H9 (cell line): ENCODE data around the gene GLYAT. TPM values are rescaled to one million over a fixed set of nuclear protein-coding genes. Genes with fewer than 3 reads are reported as not detected.

ENCODE experiments used
- DNase-seq: peaks from one replicate; pipeline ENCODE4 v3.0.0-alpha.2; 2017
- H2AFZ ChIP-seq: one replicate; pipeline ENCODE4 v1.6.1; 2013; ENCODE audit warnings: mild to moderate bottlenecking, low read length, control low read depth, moderate library complexity
- H2AK5ac ChIP-seq: 2 replicates; pipeline ENCODE4 v1.6.1; 2013; ENCODE audit warnings: low read length, control low read depth, mixed read lengths; ENCODE audit not compliant: insufficient read length
- H2BK120ac ChIP-seq: one replicate; pipeline ENCODE4 v1.6.1; 2013; ENCODE audit warnings: low read depth, mild to moderate bottlenecking, low read length, control low read depth, inconsistent platforms; ENCODE audit not compliant: poor library complexity, severe bottlenecking
- H2BK12ac ChIP-seq: 2 replicates; pipeline ENCODE4 v1.6.1; 2013; ENCODE audit warnings: low read length, control low read depth, mixed read lengths, low read depth; ENCODE audit not compliant: insufficient read length
- H2BK15ac ChIP-seq: 2 replicates; pipeline ENCODE4 v1.6.1; 2013; ENCODE audit warnings: low read depth, low read length, control low read depth
- H2BK20ac ChIP-seq: one replicate; pipeline ENCODE4 v1.6.1; 2013; ENCODE audit warnings: low read depth, mild to moderate bottlenecking, low read length, control low read depth, inconsistent platforms; ENCODE audit not compliant: poor library complexity, severe bottlenecking
- H2BK5ac ChIP-seq: 2 replicates; pipeline ENCODE4 v1.6.1; 2013; ENCODE audit warnings: low read length, control low read depth, mixed read lengths; ENCODE audit not compliant: insufficient read length
- H3K14ac ChIP-seq: 2 replicates; pipeline ENCODE4 v1.6.1; 2013; ENCODE audit warnings: low read length, control low read depth; ENCODE audit not compliant: insufficient read depth
- H3K18ac ChIP-seq: 2 replicates; pipeline ENCODE4 v1.6.1; 2013; ENCODE audit warnings: low read depth, mild to moderate bottlenecking, mixed read lengths, low read length, control low read depth; ENCODE audit not compliant: insufficient read length
- H3K23ac ChIP-seq: 2 replicates; pipeline ENCODE4 v1.6.1; 2013; ENCODE audit warnings: low read length, control low read depth, mixed read lengths, low read depth; ENCODE audit not compliant: insufficient read length
- H3K23me2 ChIP-seq: 2 replicates; pipeline ENCODE4 v1.6.1; 2013; ENCODE audit warnings: low read depth, mild to moderate bottlenecking, mixed read lengths, low read length, control low read depth; ENCODE audit not compliant: insufficient read length, poor library complexity, severe bottlenecking
- H3K27ac ChIP-seq: 2 replicates; pipeline ENCODE4 v1.5.1; 2013; ENCODE audit warnings: low read length, control low read depth, mixed read lengths, low read depth; ENCODE audit not compliant: insufficient read length
- H3K27me3 ChIP-seq: 2 replicates; pipeline ENCODE4 v1.6.1; 2013; ENCODE audit warnings: low read length, control low read depth, inconsistent platforms; ENCODE audit not compliant: insufficient read depth
- H3K4ac ChIP-seq: 2 replicates; pipeline ENCODE4 v1.6.1; 2013; ENCODE audit warnings: low read depth, mild to moderate bottlenecking, control low read depth, inconsistent platforms, low read length, moderate library complexity
- H3K4me1 ChIP-seq: 2 replicates; pipeline ENCODE4 v1.6.1; 2013; ENCODE audit warnings: low read length, control low read depth, inconsistent platforms; ENCODE audit not compliant: insufficient read depth
- H3K4me2 ChIP-seq: 2 replicates; pipeline ENCODE4 v1.6.1; 2013; ENCODE audit warnings: low read length, control low read depth, mixed read lengths; ENCODE audit not compliant: insufficient read length, insufficient read depth
- H3K56ac ChIP-seq: 2 replicates; pipeline ENCODE4 v1.6.1; 2013; ENCODE audit warnings: low read depth, mild to moderate bottlenecking, mixed read lengths, low read length, control low read depth; ENCODE audit not compliant: insufficient read length
- H3K79me1 ChIP-seq: 2 replicates; pipeline ENCODE4 v1.6.1; 2013; ENCODE audit warnings: low read depth, mild to moderate bottlenecking, moderate library complexity, low read length, control low read depth, inconsistent platforms; ENCODE audit not compliant: insufficient read depth, poor library complexity, severe bottlenecking
- H3K79me2 ChIP-seq: 2 replicates; pipeline ENCODE4 v1.6.1; 2013; ENCODE audit warnings: low read length, control low read depth, inconsistent platforms; ENCODE audit not compliant: insufficient read depth
- H3K9ac ChIP-seq: 2 replicates; pipeline ENCODE4 v1.6.1; 2013; ENCODE audit warnings: low read length, control low read depth, mixed read lengths; ENCODE audit not compliant: insufficient read length; ENCODE audit errors: extremely low read depth
- H3K9me3 ChIP-seq: one replicate; pipeline ENCODE4 v1.6.1; 2013; ENCODE audit warnings: low read depth, low read length, inconsistent platforms; ENCODE audit not compliant: control insufficient read depth
- H3T11ph ChIP-seq: one replicate; pipeline ENCODE4 v1.6.1; 2013; ENCODE audit warnings: mild to moderate bottlenecking, low read length, control low read depth, inconsistent platforms
- H4K20me1 ChIP-seq: one replicate; pipeline ENCODE4 v1.6.1; 2013; ENCODE audit not compliant: control insufficient read depth, insufficient read length, insufficient read depth
- H4K5ac ChIP-seq: 2 replicates; pipeline ENCODE4 v1.6.1; 2013; ENCODE audit warnings: low read depth, mild to moderate bottlenecking, mixed read lengths, low read length, control low read depth; ENCODE audit not compliant: insufficient read length
- H4K8ac ChIP-seq: replicated peaks from 2 replicates; pipeline ENCODE4 v1.6.1; 2013; ENCODE audit warnings: low read length, control low read depth, mixed read lengths, low read depth; ENCODE audit not compliant: insufficient read length
- H4K91ac ChIP-seq: 2 replicates; pipeline ENCODE4 v1.6.1; 2013; ENCODE audit warnings: low read depth, mild to moderate bottlenecking, moderate library complexity, mixed read lengths, low read length, control low read depth; ENCODE audit not compliant: insufficient read length
- H3K27ac Mint-ChIP-seq, 3 experiments: 2 replicates in 2 of 3; 3 replicates in 1 of 3; pipeline ENCODE4 v1.8.0; 2020 to 2021; ENCODE audit warnings: mixed read lengths in 3 of 3, mild to moderate bottlenecking in 1 of 3, moderate library complexity in 1 of 3
- H3K27me3 Mint-ChIP-seq: 2 replicates; pipeline ENCODE4 v1.8.0; 2021; ENCODE audit warnings: low read depth, mild to moderate bottlenecking, moderate library complexity, mixed read lengths
- H3K36me3 Mint-ChIP-seq, 3 experiments: 2 replicates in 2 of 3; 3 replicates in 1 of 3; pipeline ENCODE4 v1.8.0; 2020 to 2021; ENCODE audit warnings: low read depth in 3 of 3, mixed read lengths in 3 of 3; ENCODE audit not compliant: insufficient read depth in 1 of 3
- H3K4me1 Mint-ChIP-seq, 2 experiments: 2 replicates each; pipeline ENCODE4 v1.8.0; 2020; ENCODE audit warnings: mixed read lengths in 2 of 2
- H3K4me3 Mint-ChIP-seq, 2 experiments: 2 replicates in 1 of 2; 3 replicates in 1 of 2; pipeline ENCODE4 v1.8.0; 2020 to 2021; ENCODE audit warnings: mild to moderate bottlenecking in 2 of 2, mixed read lengths in 2 of 2, moderate library complexity in 1 of 2
- H3K9me3 Mint-ChIP-seq, 2 experiments: 2 replicates in 1 of 2; 3 replicates in 1 of 2; pipeline ENCODE4 v1.8.0; 2020; ENCODE audit warnings: mild to moderate bottlenecking in 2 of 2, mixed read lengths in 2 of 2, moderate library complexity in 1 of 2
- CTCF ChIP-seq: fragments of 200-600 bp; sonication (generic); conservative IDR thresholded peaks from 3 replicates; pipeline ENCODE4 v1.8.0; 2021; ENCODE audit warnings: antibody characterized with exemption, mild to moderate bottlenecking
- WGBS: extraction: QIAGEN DNeasy Blood & Tissue Kit; methylation state at CpG from one replicate; pipeline ENCODE4 v1.1.7; 2013; ENCODE audit warnings: missing lambda C conversion rate, low lambda C conversion rate, mixed read lengths; ENCODE audit not compliant: insufficient read length; ENCODE audit errors: extremely low coverage; 5-methylcytosine and 5-hydroxymethylcytosine counted together
- total RNA-seq: library from RNA; stranded (reverse); gene quantifications from 2 replicates; pipeline ENCODE4 v1.2.1, GENCODE V29; 2021

GLYAT gene
- total RNA-seq, 1 experiment from 2014 or later = not detected

GRCh38 chr11:58770627-58771457 lies 39.1 kb upstream of the GLYAT start:
- no peak overlapping the region for H4K8ac ChIP-seq
- H2BK20ac ChIP-seq = no peak overlapping the region
- H3K9me3 ChIP-seq = peaks cover 49% of the 10 kb centered on the region

More at GRCh38 chr11:58770627-58771457, 39.1 kb upstream of the GLYAT start:
- no peak overlapping the region for H3K4me3 Mint-ChIP-seq
- H3K79me2 ChIP-seq = no peaks in the 10 kb centered on the region
- H3K23ac ChIP-seq = no peak overlapping the region
- no peaks in the 10 kb centered on the region for H3K27me3 ChIP-seq
- TF ChIP-seq CTCF = no peak
- H3K9ac ChIP-seq = no peak overlapping the region
- H3K27me3 Mint-ChIP-seq = no peaks in the 10 kb centered on the region; the same call in none of the 2 replicates
- no peak overlapping the region for H3K4me2 ChIP-seq
- no CpG with 5 or more reads among the region's 11 CpGs for WGBS
- H2AFZ ChIP-seq = no peak overlapping the region
- H3K18ac ChIP-seq = no peak overlapping the region
- no peak overlapping the region for H3T11ph ChIP-seq
- no peak overlapping the region for H4K91ac ChIP-seq
- no peak overlapping the region for H3K4ac ChIP-seq
- no peak overlapping the region for H3K14ac ChIP-seq
- no peaks in the 10 kb centered on the region for H4K20me1 ChIP-seq
- no peak overlapping the region for H2BK120ac ChIP-seq
- H3K23me2 ChIP-seq = no peaks in the 10 kb centered on the region
- no peak overlapping the region for H3K56ac ChIP-seq
- H3K4me1 Mint-ChIP-seq = no peaks in the 10 kb centered on the region
- no peak overlapping the region for H3K27ac ChIP-seq
- no peak overlapping the region for H2AK5ac ChIP-seq
- H2BK5ac ChIP-seq = no peak overlapping the region
- peaks cover 0 to 26% (median 9%) of the 10 kb centered on the region in 3 experiments; a peak in 4 of 7 replicates for H3K36me3 Mint-ChIP-seq
- no peaks in the 10 kb centered on the region for H3K79me1 ChIP-seq
- no peak overlapping the region for H4K5ac ChIP-seq
- H2BK12ac ChIP-seq = no peak overlapping the region
- peaks cover 78 to 88% of the 10 kb centered on the region in 2 experiments for H3K9me3 Mint-ChIP-seq
- DNase-seq = no peak
- H2BK15ac ChIP-seq = no peak overlapping the region
- no peak overlapping the region for H3K27ac Mint-ChIP-seq
- no peaks in the 10 kb centered on the region for H3K4me1 ChIP-seq
